PFSK-1 (cell line): Measurements from ENCODE around the gene NIBAN1.

ENCODE experiments used
- FOXP2 ChIP-seq: optimal IDR thresholded peaks from 2 replicates; pipeline ENCODE3; 2011; ENCODE audit warnings: borderline replicate concordance, control low read depth, inconsistent platforms; ENCODE audit not compliant: insufficient read depth; ENCODE audit errors: extremely low read length, extremely low read depth
- POLR2AphosphoS5 ChIP-seq: IDR thresholded peaks from 2 replicates; pipeline ENCODE4 v1.6.1; 2012; ENCODE audit warnings: low read depth, mild to moderate bottlenecking, control low read depth, low read length, moderate library complexity
- REST ChIP-seq, 2 experiments: IDR thresholded peaks; 2 replicates each; pipeline versions ENCODE4 v1.6.1 to v1.8.0; 2011 to 2012; ENCODE audit warnings: low read depth in 2 of 2, low read length in 2 of 2, control low read depth in 1 of 2, inconsistent platforms in 1 of 2, mild to moderate bottlenecking in 1 of 2, moderate library complexity in 1 of 2; ENCODE audit not compliant: insufficient read depth in 1 of 2
- SIN3A ChIP-seq: IDR thresholded peaks from 2 replicates; pipeline ENCODE4 v1.6.1; 2012; ENCODE audit warnings: mild to moderate bottlenecking, low read length, moderate library complexity, borderline replicate concordance; ENCODE audit not compliant: insufficient read depth
- TAF1 ChIP-seq: IDR thresholded peaks from 2 replicates; pipeline ENCODE4 v1.6.1; 2012; ENCODE audit warnings: low read length, control low read depth, borderline replicate concordance; ENCODE audit not compliant: insufficient read depth

NIBAN1 gene

GRCh38 chr1:184980726-184981125, 6.4 kb upstream of the NIBAN1 start:
- no peak for TF ChIP-seq POLR2AphosphoS5
- TF ChIP-seq TAF1, result no peak
- no peak for TF ChIP-seq FOXP2
- TF ChIP-seq REST (IDR thresholded peaks at IDR 0.05; ENCODE audit: insufficient read depth in 1 of 2, low read depth in 2 of 2, low read length in 2 of 2), result no peak

GRCh38 chr1:184975208-184975870, 1.0 kb upstream of the NIBAN1 start:
- TF ChIP-seq POLR2AphosphoS5, result no peak
- TF ChIP-seq SIN3A, result no peak
- no peak for TF ChIP-seq FOXP2
- TF ChIP-seq REST (IDR thresholded peaks at IDR 0.05; ENCODE audit: insufficient read depth in 1 of 2, low read depth in 2 of 2, low read length in 2 of 2), result no peak
- TF ChIP-seq TAF1, result no peak

- no peak for TF ChIP-seq TAF1
- TF ChIP-seq POLR2AphosphoS5, result no peak
- TF ChIP-seq REST (IDR thresholded peaks at IDR 0.05; ENCODE audit: insufficient read depth in 1 of 2, low read depth in 2 of 2, low read length in 2 of 2), result no peak
- TF ChIP-seq FOXP2, result no peak
- no peak for TF ChIP-seq SIN3A
These were observed 468 bp upstream of the NIBAN1 start for GRCh38 chr1:184974837-184975115.

GRCh38 chr1:184973272-184974055, 844 bp downstream of the NIBAN1 start:
- TF ChIP-seq FOXP2, result no peak
- no peak; the same call in 1 of the 2 replicates for TF ChIP-seq POLR2AphosphoS5
- TF ChIP-seq SIN3A, result no peak
- TF ChIP-seq REST (IDR thresholded peaks at IDR 0.05; ENCODE audit: insufficient read depth in 1 of 2, low read depth in 2 of 2, low read length in 2 of 2), result no peak
- no peak for TF ChIP-seq TAF1
